Epithelial cell of proximal tubule (primary cell): ENCODE data around the gene SMARCA4. TPM values are rescaled to one million over a fixed set of nuclear protein-coding genes. Genes with fewer than 3 reads are reported as not detected.

Experiments used
- DNase-seq: peaks from one replicate; pipeline ENCODE4 v3.0.0-alpha.2; 2011; ENCODE audit warnings: low read depth
- H3K4me3 ChIP-seq: 2 replicates; pipeline ENCODE4 v1.5.1; 2011; ENCODE audit warnings: low read depth, mild to moderate bottlenecking, low read length
- total RNA-seq: library from RNA; depleted of rRNA; stranded (reverse); fragments of >200 nt; gene quantifications from 2 replicates; pipeline ENCODE4 v1.2.3, GENCODE V29; 2015
- TF ChIP-seq, protein P1 (sequence below): conservative IDR thresholded peaks from 2 replicates; pipeline ENCODE4 v1.5.1; 2012; ENCODE audit warnings: low read depth, mild to moderate bottlenecking, low read length

Gene SMARCA4
- total RNA-seq, 1 donor from 2014 or later = 156 TPM

DNA sequence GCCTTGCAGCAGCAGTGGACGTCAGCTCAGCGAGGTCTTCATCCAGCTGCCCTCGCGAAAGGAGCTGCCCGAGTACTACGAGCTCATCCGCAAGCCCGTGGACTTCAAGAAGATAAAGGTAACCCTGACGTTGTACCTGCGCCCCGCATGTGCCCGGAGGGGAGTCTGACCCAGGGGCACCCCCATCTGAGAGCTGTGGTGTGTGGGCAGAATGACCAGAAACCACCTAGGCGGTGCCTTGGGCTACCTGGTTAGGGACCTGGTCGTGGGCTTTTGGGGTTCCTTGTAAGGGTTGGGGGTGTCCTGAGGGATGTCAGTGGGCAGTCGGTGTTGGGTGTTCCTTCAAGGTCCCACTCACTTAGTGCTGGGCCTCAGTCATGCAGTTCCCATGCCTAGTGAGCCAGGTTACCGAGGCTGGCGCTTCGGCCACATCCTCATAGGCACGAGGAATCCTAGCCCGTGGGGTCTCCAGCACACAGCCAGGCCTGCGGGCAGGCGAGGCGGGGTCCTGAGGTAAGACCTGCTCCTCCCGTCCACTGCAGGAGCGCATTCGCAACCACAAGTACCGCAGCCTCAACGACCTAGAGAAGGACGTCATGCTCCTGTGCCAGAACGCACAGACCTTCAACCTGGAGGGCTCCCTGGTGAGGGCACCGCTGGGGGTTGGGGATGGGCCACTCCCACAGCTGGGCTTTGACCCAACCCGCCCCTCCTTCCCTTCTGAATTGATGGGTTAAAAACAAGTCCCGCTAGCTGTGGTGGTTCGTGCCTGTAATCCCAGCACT lies 97.6 kb downstream of the SMARCA4 start:
- TF ChIP-seq, protein P1, sequence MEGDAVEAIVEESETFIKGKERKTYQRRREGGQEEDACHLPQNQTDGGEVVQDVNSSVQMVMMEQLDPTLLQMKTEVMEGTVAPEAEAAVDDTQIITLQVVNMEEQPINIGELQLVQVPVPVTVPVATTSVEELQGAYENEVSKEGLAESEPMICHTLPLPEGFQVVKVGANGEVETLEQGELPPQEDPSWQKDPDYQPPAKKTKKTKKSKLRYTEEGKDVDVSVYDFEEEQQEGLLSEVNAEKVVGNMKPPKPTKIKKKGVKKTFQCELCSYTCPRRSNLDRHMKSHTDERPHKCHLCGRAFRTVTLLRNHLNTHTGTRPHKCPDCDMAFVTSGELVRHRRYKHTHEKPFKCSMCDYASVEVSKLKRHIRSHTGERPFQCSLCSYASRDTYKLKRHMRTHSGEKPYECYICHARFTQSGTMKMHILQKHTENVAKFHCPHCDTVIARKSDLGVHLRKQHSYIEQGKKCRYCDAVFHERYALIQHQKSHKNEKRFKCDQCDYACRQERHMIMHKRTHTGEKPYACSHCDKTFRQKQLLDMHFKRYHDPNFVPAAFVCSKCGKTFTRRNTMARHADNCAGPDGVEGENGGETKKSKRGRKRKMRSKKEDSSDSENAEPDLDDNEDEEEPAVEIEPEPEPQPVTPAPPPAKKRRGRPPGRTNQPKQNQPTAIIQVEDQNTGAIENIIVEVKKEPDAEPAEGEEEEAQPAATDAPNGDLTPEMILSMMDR = no peak
- H3K4me3 ChIP-seq = no peak overlapping the region
- no peak for DNase-seq

GRCh38 chr19:11059511-11060358 lies 98.9 kb downstream of the SMARCA4 start:
- TF ChIP-seq, protein P1 = no peak
- no peak overlapping the region for H3K4me3 ChIP-seq

DNA sequence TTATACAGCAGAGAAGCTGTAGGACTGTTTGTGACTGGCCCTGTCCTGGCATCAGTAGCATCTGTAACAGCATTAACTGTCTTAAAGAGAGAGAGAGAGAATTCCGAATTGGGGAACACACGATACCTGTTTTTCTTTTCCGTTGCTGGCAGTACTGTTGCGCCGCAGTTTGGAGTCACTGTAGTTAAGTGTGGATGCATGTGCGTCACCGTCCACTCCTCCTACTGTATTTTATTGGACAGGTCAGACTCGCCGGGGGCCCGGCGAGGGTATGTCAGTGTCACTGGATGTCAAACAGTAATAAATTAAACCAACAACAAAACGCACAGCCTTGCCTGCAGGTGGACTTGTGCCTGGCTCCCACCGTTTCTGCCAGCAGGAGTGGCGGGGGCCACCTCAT lies 101.1 kb downstream of the SMARCA4 start:
- no peak for DNase-seq
- no peak overlapping the region for H3K4me3 ChIP-seq
- TF ChIP-seq, protein P1 = no peak

More at GRCh38 chr19:11059511-11060358, 98.9 kb downstream of the SMARCA4 start:
- DNase-seq = no peak

DNA sequence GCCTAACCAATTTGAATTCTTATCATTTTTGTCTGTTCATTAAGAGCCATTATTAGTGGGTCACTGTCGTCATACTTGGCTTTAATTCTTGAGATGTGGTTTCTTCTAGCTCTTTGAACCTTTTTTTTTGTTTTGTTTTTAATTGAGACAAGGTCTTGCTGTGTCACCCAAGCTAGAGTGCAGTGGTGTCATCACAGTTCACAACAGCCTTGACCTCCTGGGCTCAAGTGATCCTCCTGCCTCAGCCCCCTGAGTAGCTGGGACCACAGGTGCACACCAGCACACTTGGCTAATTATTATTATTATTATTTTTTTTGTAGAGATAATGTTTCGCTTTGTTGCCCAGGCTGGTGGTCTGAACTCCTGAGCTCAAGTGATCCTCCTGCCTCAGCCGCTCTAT lies 102.6 kb downstream of the SMARCA4 start:
- no peak overlapping the region for H3K4me3 ChIP-seq
- DNase-seq = no peak
- TF ChIP-seq, protein P1 = no peak

DNA sequence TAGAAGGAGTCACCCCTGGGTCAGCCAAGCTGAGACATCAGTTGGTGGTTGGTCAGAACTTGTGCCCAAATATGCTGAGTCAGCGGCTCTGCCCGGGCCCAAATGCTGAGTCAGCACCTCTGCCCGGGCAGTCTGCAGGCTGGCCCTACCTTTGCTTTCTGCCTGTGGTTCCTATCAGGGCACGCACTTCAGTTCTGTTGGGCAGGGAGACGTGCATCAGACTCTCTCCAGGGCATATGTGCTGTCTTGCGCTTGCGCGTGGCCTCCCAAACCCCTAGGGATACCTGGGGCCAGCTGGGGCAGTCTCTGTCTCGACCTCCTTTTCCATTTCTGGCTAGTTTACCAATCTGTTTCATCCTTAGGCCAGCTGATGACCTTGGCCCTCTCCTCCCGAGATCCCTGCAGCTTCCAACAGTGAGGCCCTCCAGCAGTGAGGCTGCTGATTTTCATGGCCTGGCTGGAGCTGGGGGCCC lies 104.0 kb downstream of the SMARCA4 start:
- TF ChIP-seq, protein P1 = no peak
- no peak for DNase-seq
- no peak overlapping the region for H3K4me3 ChIP-seq

GRCh38 chr19:11066326-11066725 lies 105.5 kb downstream of the SMARCA4 start:
- TF ChIP-seq, protein P1 = no peak
- H3K4me3 ChIP-seq = no peak overlapping the region
- no peak for DNase-seq
